ENCODE results near the gene CTBP2. TPM values are rescaled to one million over a fixed set of nuclear protein-coding genes. Genes with fewer than 3 reads are reported as not detected.

CTBP2 gene
- total and polyA plus RNA-seq, 2 of the 13 experiments (the other 11 are each of a cell fraction or from before 2014, with no cell fraction given), result 0.08 TPM; not detected in 1

- H3K4me3 ChIP-seq (replicated peaks in 1 of 3; ENCODE audit: insufficient read depth in 1 of 3, low read depth in 2 of 3, low read length in 3 of 3), result no peak overlapping the region
- ATAC-seq (no peak), DNase-seq (ENCODE audit: low spot score) (no peak), FAIRE-seq (no peak)
- H3K9ac ChIP-seq (ENCODE audit: insufficient read depth, low read depth, low read length), result no peak overlapping the region
- BruUV-seq (replicated peaks), result no TSS peak
- no peaks in the 10 kb centered on the region for H3K36me3 ChIP-seq (replicated peaks in 1 of 2; ENCODE audit: control insufficient read depth in 1 of 2, insufficient read depth in 2 of 2, low read length in 2 of 2)
- no peaks in the 10 kb centered on the region for H3K9me3 ChIP-seq (ENCODE audit: low read length)
- H3K79me2 ChIP-seq (ENCODE audit: insufficient read depth, low read length), result no peaks in the 10 kb centered on the region
- H3K4me2 ChIP-seq (ENCODE audit: low read depth, low read length), result no peak overlapping the region
- H3K27ac ChIP-seq (ENCODE audit: extremely low read length, insufficient read depth, low read length), result no peak overlapping the region
- in situ Hi-C loops (cut with HindIII; ENCODE audit: extremely low pct_ligation_motif_present, low pct_unique_long_range_greater_than_20kb), result no loop called here
- no peaks in the 10 kb centered on the region for H4K20me1 ChIP-seq (ENCODE audit: insufficient read depth, low read length)
- H3K27me3 ChIP-seq (ENCODE audit: control insufficient read depth in 1 of 2, insufficient read depth in 2 of 2, low read length in 2 of 2), result peaks cover 5 to 76% of the 10 kb centered on the region in 2 experiments
- TF ChIP-seq ZNF556 (CRISPR knock-in tag; IDR thresholded peaks at IDR 0.05; ENCODE audit: borderline replicate concordance) (peak; percentile 64; the same call in 1 of the 2 replicates), SP5 (CRISPR knock-in tag; IDR thresholded peaks at IDR 0.05; ENCODE audit: borderline replicate concordance, low read depth) (no peak), GABPA (IDR thresholded peaks at IDR 0.05; ENCODE audit: low read depth, low read length) (no peak), GABPA (CRISPR knock-in tag; IDR thresholded peaks at IDR 0.05; ENCODE audit: low read depth) (peak; percentile 38; the same call in 1 of the 2 replicates)
- H3K4me1 ChIP-seq (ENCODE audit: insufficient read depth, low read length), result peaks cover 10% of the 10 kb centered on the region; the same call in 1 of the 2 replicates
- CTCF ChIA-PET (ENCODE audit: low intra/inter-chr PET ratio, low total read pairs), result no interaction called here
- no peak overlapping the region for H2AFZ ChIP-seq (ENCODE audit: low read length)
- intact Hi-C loops (cut with micrococcal nuclease; ENCODE audit: unreplicated experiment), result no loop called here
- 7% methylated on average over 11 of the region's 11 CpGs for WGBS (ENCODE audit: low lambda C conversion rate)
- POLR2A ChIA-PET, result no interaction called here
These were observed 40.2 kb downstream of the CTBP2 start for GRCh38 chr10:125120053-125120710.

- H3K4me2 ChIP-seq (ENCODE audit: low read depth, low read length), result no peak overlapping the region
- WGBS (ENCODE audit: low lambda C conversion rate), result 65% methylated on average over 8 of the region's 10 CpGs
- no TSS peak for BruUV-seq (replicated peaks)
- H3K9ac ChIP-seq (ENCODE audit: insufficient read depth, low read depth, low read length), result no peak overlapping the region
- H3K4me3 ChIP-seq (replicated peaks in 1 of 3; ENCODE audit: insufficient read depth in 1 of 3, low read depth in 2 of 3, low read length in 3 of 3), result no peak overlapping the region
- ATAC-seq (no peak), FAIRE-seq (no peak), DNase-seq (ENCODE audit: low spot score) (no peak)
- H3K27me3 ChIP-seq (ENCODE audit: control insufficient read depth in 1 of 2, insufficient read depth in 2 of 2, low read length in 2 of 2), result peaks cover 5 to 76% of the 10 kb centered on the region in 2 experiments
- CTCF ChIA-PET (ENCODE audit: low intra/inter-chr PET ratio, low total read pairs), result no interaction called here
- no peak overlapping the region for H3K27ac ChIP-seq (ENCODE audit: extremely low read length, insufficient read depth, low read length)
- H3K9me3 ChIP-seq (ENCODE audit: low read length), result no peaks in the 10 kb centered on the region
- no peaks in the 10 kb centered on the region for H4K20me1 ChIP-seq (ENCODE audit: insufficient read depth, low read length)
- H3K79me2 ChIP-seq (ENCODE audit: insufficient read depth, low read length), result no peaks in the 10 kb centered on the region
- intact Hi-C loops (cut with micrococcal nuclease; ENCODE audit: unreplicated experiment) (no loop called here), in situ Hi-C loops (cut with HindIII; ENCODE audit: extremely low pct_ligation_motif_present, low pct_unique_long_range_greater_than_20kb) (no loop called here)
- no peak overlapping the region for H2AFZ ChIP-seq (ENCODE audit: low read length)
- H3K4me1 ChIP-seq (ENCODE audit: insufficient read depth, low read length), result peaks cover 10% of the 10 kb centered on the region; the same call in 1 of the 2 replicates
- POLR2A ChIA-PET, result no interaction called here
- no peaks in the 10 kb centered on the region for H3K36me3 ChIP-seq (replicated peaks in 1 of 2; ENCODE audit: control insufficient read depth in 1 of 2, insufficient read depth in 2 of 2, low read length in 2 of 2)
- TF ChIP-seq HNF4A (CRISPR knock-in tag; IDR thresholded peaks at IDR 0.05) (no peak), AGO2 (optimal IDR thresholded peaks at IDR 0.05; ENCODE audit: low read depth, low read length) (no peak), ZFP90 (CRISPR knock-in tag; IDR thresholded peaks at IDR 0.05; ENCODE audit: borderline replicate concordance) (no peak), RAD21 (CRISPR knock-in tag; IDR thresholded peaks at IDR 0.05) (no peak), SIN3A (IDR thresholded peaks at IDR 0.05; ENCODE audit: borderline replicate concordance, low read depth, low read length) (no peak), ZNF564 (CRISPR knock-in tag; IDR thresholded peaks at IDR 0.05) (no peak), NR2F1 (CRISPR knock-in tag; IDR thresholded peaks at IDR 0.05) (no peak), ZNF761 (CRISPR knock-in tag; conservative IDR thresholded peaks at IDR 0.05) (no peak), ZNF609 (CRISPR knock-in tag; IDR thresholded peaks at IDR 0.05; ENCODE audit: borderline replicate concordance) (no peak), ZNF256 (CRISPR knock-in tag; conservative IDR thresholded peaks at IDR 0.05) (no peak), ZNF740 (CRISPR knock-in tag; IDR thresholded peaks at IDR 0.05) (no peak)
These were observed 41.7 kb downstream of the CTBP2 start for GRCh38 chr10:125118701-125119100.

All from HepG2 (cell line).